NCI-H526 treated with DMSO at 0.1 percent for 48 hours (cell line): ENCODE results near the gene JPT2.
"Not testable (repeated sequence)": the region's sequence is repeated elsewhere in the genome, so short reads cannot be mapped to it uniquely, and the experiment has no call there.

ENCODE experiments used
- DNase-seq: peaks from one replicate; lab custom pipeline; 2025; lab: John Stamatoyannopoulos, UW

JPT2 gene

DNA sequence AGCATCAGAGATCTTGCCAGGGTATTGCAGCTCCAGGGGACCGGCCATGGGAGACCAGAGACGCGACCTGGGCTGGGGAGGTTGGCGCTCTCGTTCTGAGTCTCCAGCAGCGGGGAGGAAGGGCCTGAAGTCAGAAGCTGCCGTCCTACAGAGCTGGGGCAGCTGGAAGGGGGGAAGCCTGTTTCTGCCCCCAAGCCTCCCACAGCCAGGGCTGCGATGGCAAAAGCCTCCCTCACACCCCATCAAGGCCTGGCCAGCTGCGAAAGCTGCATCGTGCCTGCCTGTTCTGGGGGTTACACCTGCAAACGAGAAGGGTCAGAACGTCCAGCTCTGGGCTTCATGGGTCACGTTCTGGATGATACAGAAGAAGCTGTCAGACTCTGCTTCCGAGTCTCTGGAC lies 54.0 kb downstream of the JPT2 start:
- DNase-seq = no peak

DNA sequence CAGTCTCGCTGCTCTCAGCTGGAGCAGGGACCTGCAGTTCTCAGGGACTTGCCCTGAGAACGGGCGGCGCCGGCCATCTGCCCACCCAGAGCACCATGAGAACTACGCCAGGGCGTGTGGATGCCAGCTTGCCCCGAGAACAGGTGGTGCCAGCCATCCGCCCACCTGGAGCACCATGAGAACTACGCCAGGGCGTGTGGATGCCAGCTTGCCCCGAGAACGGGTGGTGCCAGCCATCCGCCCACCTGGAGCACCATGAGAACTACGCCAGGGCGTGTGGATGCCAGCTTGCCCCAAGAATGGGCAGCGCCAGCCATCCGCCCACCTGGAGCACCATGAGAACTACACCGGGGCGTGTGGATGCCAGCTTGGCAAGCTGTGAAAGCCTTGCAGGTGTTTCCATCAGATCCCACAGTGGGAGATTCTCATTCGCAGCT lies 54.5 kb downstream of the JPT2 start:
- DNase-seq = not testable (repeated sequence)

DNA sequence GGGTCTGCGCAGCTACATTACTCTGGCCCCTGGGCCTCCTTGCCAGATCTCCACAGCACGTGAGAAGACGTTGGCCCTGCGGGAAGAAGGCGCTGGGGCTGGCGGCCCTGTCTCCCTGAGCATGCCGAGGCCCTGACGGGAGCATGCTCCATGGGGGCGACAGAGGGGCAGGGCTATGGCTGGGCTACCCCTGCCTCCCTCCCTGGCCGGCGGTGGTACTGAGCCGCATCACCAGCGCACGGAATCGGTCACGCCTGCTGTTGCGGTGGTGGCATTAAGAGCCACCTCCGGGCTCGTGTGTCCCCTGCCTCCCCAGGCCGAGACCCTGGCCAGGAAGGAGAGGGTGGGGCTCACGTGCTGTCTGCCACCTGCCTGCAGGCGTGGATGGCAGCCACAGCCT lies 56.0 kb downstream of the JPT2 start:
- no peak for DNase-seq

DNA sequence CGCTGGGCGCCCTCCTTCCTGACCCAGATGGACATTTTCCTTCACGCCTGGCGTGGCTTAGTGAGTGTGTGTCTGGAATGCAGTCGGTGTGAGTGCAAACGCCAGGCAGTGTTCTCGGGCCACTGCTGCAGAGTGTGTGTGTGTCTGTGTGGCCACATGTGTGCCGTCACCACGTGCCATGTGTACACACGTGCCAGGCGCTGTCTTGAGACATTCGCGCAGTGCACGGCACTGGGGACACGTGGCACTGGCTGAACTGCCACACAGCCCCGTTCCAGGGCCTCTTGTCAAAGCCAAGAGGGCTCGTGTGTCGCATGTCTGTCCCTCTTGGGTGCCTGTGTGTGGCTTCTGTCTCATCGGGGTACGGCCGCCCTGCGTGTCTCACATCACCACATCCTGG lies 56.7 kb downstream of the JPT2 start:
- DNase-seq = no peak

DNA sequence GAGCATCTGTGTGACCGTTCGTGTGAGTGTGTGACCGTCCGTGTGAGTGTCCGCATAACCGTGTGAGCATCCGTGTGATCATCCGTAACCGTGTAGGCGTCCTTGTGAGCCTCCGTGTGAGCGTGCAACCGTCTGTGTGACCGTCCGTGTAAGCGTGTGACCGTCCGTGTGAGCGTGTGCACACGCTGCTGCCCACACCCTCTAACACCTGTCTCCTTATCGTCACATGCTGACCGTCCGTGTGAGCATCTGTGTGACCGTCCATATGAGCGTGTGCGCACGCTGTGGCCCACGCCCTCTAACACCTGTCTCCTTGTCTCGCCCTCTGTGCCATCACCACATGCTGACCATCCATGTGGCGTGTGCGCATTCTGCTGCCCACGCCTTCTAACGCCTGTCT lies 62.2 kb downstream of the JPT2 start:
- DNase-seq = no peak

DNA sequence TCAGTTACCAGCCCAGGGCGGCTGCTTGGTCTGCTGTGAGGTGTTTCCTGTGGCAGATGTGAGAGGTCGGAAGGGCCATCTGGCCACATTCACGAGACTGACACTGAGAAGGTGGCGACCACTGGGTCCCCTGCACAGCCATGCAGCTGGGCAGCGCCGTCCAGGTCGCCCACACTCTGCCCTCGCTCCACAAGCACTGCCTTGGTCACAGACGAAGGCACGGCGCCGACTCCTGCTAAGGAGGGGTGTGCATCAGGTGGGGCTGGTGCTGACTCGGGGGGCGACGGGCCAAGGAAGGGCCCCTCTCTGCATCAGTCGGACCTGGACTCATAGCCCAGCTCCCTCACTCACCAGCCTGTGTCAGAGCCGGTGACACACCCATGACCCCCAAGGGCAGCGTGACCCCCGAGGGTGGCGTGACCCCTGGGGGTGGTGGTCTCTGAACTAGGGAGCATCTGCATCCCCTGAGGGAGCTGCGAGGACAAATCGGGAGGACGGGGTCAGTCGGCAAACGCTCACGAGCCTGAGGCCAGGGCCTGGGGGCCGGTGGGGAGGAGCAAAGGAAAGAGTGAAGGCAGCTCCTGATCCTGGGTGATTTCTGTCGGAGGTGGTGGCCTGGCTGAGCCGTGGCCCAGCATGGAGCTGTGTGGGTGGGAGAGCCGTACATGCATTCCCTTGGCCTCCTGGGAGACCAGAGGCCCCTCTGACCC lies 62.9 kb downstream of the JPT2 start:
- DNase-seq = no peak

DNA sequence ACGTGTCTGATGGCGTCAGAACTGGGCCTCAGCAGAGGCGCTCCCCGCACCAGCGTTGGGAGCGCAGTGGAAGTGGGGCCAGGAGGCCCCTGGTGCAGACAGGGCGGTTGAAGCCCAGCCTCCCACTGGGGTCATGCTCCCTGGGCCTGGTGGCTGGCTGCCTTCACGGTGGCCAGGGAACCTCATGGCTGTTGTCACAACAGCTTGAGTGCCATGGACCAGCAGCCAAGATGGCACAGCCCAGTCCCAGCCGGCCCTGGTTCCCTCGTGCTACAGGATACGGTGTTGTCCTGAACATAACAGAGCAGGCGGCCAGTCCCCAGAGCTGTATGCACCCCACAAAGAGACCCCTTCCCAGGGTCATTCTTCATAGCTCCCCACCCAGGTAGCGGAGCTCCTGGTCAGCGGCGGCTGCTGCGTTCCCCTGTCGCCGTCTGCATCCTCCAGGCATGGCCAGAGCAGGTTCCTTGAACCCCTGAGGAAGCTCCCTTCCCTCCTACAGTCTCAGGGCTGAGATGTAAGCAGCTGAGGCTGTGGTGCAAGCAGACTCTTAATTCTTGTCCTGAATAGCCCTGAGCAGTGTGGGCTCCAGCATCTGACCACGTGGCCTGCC lies 63.6 kb downstream of the JPT2 start:
- DNase-seq = no peak

DNA sequence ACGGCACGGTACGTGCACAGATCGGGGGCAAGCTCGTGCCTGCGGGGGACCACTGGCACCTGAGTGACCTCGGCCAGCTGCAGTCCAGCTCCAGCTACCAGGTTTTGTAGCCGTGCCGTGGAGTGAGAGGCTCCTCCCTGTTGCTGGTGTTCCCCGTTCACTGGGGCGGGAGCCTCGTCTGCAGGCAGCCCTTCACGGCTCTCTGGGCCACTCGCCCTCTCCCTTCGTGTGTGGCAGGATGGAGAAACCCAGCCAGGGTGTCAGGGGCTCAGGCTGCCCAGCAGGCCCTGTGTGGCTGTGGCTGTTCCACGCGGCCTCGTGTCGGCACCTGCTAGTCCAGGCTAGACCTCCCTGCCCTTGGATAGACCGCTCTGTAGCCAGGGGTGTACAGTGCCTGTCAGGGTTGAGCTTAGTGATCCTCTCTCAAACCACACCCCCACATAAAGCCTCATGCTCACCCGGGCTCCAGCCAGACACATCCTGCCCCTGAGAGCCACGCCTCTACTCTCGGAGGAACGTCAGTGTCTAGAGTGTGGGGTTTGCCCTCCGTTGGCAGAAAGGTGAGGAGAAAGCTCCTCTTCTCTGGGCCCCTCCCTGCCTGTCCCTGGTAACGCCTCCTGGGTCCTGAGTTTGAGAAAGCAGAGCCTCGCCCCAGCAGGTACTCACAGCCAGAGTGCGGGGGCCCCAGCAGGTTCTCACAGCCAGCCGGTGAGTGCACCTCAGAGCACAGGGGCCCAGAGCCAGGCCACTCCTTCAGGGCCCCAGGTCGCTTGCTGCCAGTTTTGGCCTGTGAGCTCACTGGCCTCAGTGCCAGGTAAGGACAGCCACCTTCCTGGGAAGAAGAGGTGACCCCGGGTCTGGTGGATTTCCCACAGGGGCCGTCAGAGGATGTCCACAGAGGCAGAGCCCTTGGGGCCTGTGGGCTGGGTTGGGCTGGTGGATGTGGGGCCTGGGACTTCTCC lies 65.6 kb downstream of the JPT2 start:
- DNase-seq = no peak

DNA sequence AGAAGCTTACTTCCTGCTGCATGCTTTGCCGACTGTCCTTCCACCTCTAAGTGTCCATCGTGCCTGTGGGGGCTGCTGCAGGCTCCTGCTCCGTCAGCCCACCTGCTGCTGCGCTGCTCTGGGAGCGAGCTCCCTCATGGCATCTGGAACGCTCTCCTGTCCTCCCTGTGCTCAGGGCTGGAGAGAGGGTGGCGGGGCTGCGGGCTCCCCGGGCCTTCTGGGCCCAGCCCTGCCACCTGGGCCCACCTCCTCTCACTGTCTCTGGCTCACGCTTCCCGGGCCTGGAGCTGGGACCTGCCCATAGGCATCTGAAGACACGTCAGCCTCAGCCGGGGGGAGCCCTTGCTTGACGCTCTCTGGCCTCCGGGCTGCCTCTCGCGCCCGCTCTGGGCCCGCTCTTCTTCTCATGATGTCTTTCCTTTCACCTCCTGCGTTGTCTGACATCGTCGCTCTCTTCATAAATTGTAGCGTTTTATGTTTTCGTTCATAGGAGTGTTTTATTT lies 66.3 kb downstream of the JPT2 start:
- DNase-seq = no peak

DNA sequence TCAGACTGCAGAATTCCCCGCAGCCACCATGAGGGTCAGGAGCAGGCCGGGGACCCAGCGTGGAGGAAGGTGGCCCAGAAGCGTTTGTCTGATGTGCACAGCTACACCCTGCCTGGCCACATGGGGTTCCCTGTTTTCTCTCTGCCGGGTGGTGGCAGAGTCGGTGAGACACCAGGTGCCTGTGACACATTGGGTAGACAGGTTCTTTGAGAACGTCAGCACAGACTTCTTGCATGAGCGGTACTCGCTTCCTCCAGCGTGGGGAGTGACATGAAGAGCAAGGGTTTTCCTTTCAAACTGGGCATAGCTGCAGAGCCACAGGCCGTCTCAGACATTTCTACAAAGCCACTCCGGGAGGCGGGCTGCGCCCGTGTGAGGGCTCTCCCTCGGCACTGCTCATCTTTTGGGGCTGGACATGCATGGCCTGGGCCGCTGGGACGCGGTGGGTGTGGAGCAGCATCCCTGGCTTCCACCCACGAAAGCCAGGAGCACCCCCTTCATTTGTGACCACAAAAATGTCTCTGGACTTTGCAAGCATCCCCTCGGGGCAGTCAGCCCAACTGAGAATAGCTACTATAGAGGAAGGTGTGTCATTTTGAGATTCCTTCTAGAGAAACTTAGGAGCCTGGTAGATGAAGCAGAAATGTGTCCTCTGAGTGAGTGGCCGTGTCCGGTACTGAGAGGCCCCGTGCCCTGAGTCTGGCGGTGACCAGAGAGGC lies 67.3 kb downstream of the JPT2 start:
- DNase-seq = no peak

DNA sequence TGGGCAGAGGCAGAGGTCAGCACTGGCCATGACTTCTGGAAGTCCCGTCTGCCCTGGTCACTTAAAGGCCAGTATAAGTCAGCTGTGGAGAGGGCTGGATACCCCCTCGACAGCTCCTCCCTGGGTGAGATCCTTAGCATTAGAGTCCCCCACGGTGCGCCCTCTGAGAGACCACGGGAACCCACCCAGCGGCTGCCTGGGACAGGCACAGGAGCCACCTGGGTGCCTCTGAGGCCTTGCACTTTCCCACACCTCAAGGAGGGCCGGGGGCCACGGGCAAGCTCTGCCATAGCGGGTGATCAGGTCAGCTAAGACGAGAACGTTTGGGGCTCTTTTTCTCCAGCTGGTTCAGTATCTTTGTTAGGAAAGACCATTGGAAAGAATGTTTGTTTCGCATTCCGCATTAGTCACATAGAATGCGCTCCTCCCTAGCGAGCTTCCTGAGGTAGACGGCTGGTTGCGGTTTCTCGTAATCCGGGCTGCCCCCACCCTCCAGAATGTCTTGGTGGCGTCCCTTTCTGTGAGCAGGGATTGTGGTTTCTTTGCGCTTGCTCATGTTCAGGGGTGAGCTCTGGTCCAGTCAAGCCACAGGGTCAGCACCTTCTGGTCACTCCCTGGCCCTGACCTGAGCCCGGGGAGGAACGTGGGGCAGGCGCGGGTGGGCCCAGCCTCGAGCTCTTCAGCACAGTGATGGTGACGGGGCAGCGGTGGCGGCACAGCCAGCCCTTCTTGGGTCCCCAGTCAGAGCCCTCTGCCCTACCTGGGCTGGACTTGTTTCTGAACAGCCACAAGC lies 68.0 kb downstream of the JPT2 start:
- no peak for DNase-seq

DNA sequence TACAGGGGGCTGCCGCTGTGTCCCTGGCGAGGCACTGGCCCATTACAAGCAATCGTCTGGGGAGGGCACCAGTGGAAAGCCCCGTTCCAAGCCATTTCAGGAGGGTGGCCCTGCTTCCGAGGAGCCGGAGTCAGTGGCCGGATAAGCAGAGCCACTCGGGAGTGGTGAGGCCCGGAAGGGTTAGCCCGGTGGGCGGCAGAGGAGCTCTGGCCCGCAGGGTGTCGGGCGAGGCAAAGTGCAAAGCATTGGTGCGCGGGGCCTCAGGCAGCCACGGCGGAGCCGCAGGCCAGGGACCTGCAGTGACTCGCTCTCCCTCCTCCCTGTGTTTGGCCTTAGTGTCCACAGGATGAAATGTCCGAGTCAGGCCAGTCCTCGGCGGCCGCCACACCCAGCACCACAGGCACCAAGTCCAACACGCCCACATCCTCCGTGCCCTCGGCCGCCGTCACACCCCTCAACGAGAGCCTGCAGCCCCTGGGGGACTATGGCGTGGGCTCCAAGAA lies 68.7 kb downstream of the JPT2 start:
- DNase-seq = no peak

DNA sequence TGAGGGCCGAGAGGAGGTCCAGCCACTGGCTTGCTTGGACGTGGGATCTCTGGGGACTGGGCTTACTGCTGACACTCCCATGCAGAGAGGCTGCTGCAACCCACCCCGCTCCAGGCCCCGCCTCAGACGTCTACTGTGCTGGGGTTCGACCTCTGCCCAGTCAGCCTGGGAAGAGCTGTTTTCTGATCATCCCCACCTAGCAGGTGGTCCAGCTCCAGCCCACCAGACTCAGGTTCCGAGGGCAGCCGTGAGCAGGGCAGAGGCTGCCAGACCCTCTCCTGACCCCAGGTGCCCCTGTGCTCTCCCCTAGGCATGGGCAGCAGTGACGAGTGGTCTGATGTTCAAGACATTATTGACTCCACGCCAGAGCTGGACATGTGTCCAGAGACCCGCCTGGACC lies 69.9 kb downstream of the JPT2 start:
- no peak for DNase-seq

DNA sequence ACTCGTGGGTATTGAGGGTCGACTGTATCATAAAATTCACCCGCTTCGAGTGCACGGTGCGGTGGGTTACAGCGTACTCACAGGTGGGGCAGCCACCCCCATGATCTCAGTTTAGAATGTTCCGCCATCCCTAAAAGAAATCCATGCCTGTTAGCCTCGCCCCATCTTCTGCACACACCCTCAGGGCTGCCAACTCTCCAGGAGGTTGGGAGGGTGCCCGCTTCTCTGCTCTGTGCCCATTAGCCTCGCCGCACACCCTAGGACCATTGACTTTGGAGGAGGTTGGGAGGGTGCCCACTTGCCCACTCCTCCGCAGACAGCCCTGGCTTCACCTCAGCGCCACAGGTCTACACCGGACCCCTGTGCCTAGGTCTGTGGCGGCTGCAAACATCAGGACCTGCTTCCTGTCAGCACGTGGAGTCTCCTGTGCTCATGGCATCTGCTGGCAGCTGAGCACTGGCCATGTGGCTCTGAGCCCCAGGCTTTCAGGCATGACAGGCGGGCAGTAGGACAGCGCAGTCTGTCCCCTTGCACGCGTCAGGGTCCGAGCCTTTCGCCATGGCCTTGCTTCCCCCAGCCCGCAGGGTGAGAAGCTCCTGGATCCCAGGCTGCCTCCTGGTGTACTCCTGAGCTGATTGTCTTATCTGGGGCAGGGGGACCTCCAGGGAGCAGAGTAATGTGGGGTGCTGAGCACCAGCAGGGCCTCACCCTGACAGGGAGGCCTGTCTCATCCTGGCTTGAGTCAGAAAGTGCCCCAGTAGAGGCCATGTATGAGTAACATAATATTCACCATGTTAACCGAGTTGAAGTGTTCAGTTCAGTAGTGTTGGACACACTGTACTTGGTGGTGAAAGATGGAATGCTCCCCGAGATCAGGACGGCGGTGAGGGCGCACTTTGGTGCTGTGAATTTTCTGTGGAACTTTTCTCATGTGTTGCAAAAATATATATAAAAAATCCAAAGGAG lies 71.4 kb downstream of the JPT2 start:
- no peak for DNase-seq
